Smooth muscle cell of the umbilical artery (primary cell): Measurements from ENCODE around the gene HTR3C. TPM values are rescaled to one million over a fixed set of nuclear protein-coding genes. Genes with fewer than 3 reads are reported as not detected.

Experiments used
- total RNA-seq: library from RNA; depleted of rRNA; stranded (reverse); fragments of >200 nt; gene quantifications from 2 replicates; pipeline ENCODE4 v1.2.3, GENCODE V29; 2014

The HTR3C gene
- total RNA-seq = not detected in 2 replicates

GRCh38 chr3:184052767-184053166 is at the start of gene HTR3C:
TSS of gene HTR3C (plus strand) at chr3:184053047. CDS start at chr3:184053081, 34 bp downstream.

GRCh38 chr3:184017672-184018423 is 35.0 kb upstream of the HTR3C start, which contains the start of gene ABCC5:
TSS of gene ABCC5 (minus strand) at chr3:184017884. CDS start at chr3:184014392, 3,492 bp downstream.

GRCh38 chr3:184031187-184031792 is 21.6 kb upstream of the HTR3C start, which contains the start of gene HTR3D:
TSS of gene HTR3D (plus strand) at chr3:184031742. CDS start at chr3:184031742, 0 bp downstream.

GRCh38 chr3:184096811-184097383 is 44.0 kb downstream of the HTR3C start, which contains the start of gene HTR3E:
TSS of gene HTR3E (plus strand) at chr3:184097064. CDS start at chr3:184097530, 466 bp downstream.

Other genes starting within 250 kb of the HTR3C start
- 2.1 and 2.4 TPM in 2 replicates for gene MAP6D1, start 227.5 kb upstream of the HTR3C start, total RNA-seq
- 30.9 and 31.8 TPM in 2 replicates for gene PARL, start 168.2 kb upstream of the HTR3C start, total RNA-seq
- gene ABCC5, start 35.2 kb upstream of the HTR3C start, total RNA-seq = 33.3 and 33.7 TPM in 2 replicates
- not detected in 2 replicates for gene HTR3D, start 21.3 kb upstream of the HTR3C start, total RNA-seq
- not detected in 2 replicates for gene HTR3E, start 44.0 kb downstream of the HTR3C start, total RNA-seq
- gene EIF2B5, start 82.3 kb downstream of the HTR3C start, total RNA-seq = 25.2 and 29.4 TPM in 2 replicates
- 41.6 and 63.3 TPM in 2 replicates for gene DVL3, start 102.3 kb downstream of the HTR3C start, total RNA-seq
- gene AP2M1, start 121.8 kb downstream of the HTR3C start, total RNA-seq = 561 and 564 TPM in 2 replicates
- 42.1 and 49.6 TPM in 2 replicates for gene ABCF3, start 133.2 kb downstream of the HTR3C start, total RNA-seq
- gene VWA5B2, start 176.5 kb downstream of the HTR3C start, total RNA-seq = not detected in 2 replicates
- 41.1 and 49.0 TPM in 2 replicates for gene ALG3, start 195.9 kb downstream of the HTR3C start, total RNA-seq
- gene EEF1AKMT4, start 196.6 kb downstream of the HTR3C start, total RNA-seq = 2.4 and 4.2 TPM in 2 replicates
- 0.37 TPM in 1 of 2 replicates, not detected in the other for gene CAMK2N2, start 208.5 kb downstream of the HTR3C start, total RNA-seq
- gene ECE2, start 223.0 kb downstream of the HTR3C start, total RNA-seq = not detected in 2 replicates
- 557 and 1,040 TPM in 2 replicates for gene PSMD2, start 246.2 kb downstream of the HTR3C start, total RNA-seq